ENCODE data around the gene ZKSCAN4. TPM values are rescaled to one million over a fixed set of nuclear protein-coding genes. Genes with fewer than 3 reads are reported as not detected.
A peak's percentile ranks its signal among the peaks of the same experiment; 100 is the strongest.

ZKSCAN4 gene
- polyA plus RNA-seq, 1 donor from 2014 or later, result 8.3 TPM

DNA sequence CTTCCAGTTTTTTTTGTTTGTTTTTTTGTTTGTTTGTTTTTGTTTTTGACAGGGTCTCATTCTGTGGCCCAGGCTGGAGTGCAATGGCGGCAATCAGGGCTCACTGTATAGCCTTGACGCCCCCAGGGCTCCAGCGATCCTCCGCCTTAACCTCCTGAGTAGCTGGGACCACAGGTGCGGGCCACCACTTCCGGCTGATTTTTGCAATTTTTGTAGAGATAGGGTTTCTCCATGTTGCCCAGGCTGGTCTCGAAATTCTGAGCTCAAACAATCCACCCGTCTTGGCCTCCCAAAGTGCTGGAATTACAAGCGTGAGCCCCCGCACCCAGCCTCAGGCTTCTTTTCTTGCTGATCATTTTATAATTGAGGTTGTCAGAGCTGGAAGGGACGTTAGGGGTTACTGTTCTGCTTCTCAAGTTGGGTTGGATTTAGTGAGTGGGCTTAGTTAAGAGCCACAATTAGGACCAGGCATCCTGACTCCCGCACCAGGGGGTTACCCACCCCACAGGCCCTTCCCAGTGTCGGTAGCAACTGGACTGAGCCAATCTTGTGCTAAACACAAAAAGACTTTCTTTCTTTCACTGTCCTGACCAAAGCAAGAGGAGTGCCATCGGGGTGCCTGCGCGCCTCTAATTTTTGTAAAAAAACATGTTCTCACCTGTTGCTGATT is 40.1 kb downstream of the ZKSCAN4 start:
- no peaks in the 10 kb centered on the region for H3K9me2 ChIP-seq (ENCODE audit: insufficient read depth, low read length)
- TF ChIP-seq POLR2AphosphoS5 (IDR thresholded peaks at IDR 0.05) (no peak), CTCF (IDR thresholded peaks at IDR 0.05; ENCODE audit: poor library complexity, severe bottlenecking) (no peak), REST (IDR thresholded peaks at IDR 0.05; ENCODE audit: borderline replicate concordance) (no peak), RAD21 (conservative IDR thresholded peaks at IDR 0.05) (no peak), EZH2 (IDR thresholded peaks at IDR 0.05; ENCODE audit: borderline replicate concordance, insufficient read depth, low read length, poor library complexity, severe bottlenecking) (no peak), SMC3 (conservative IDR thresholded peaks at IDR 0.05; ENCODE audit: poor library complexity) (no peak), MXI1 (conservative IDR thresholded peaks at IDR 0.05; ENCODE audit: poor library complexity, severe bottlenecking) (no peak), TAF1 (IDR thresholded peaks at IDR 0.05; ENCODE audit: low read depth) (no peak), EP300 (conservative IDR thresholded peaks at IDR 0.05; ENCODE audit: poor library complexity, severe bottlenecking) (no peak)
- H2AFZ ChIP-seq (ENCODE audit: low read depth, low read length), result no peak overlapping the region
- H3K79me2 ChIP-seq (replicated peaks; ENCODE audit: insufficient read depth, low read length), result no peaks in the 10 kb centered on the region
- H3F3A ChIP-seq (ENCODE audit: insufficient read depth, low read length, poor library complexity, severe bottlenecking), result no peaks in the 10 kb centered on the region
- no peaks in the 10 kb centered on the region for H3K36me3 ChIP-seq (ENCODE audit: insufficient read depth, low read length)
- H3K9ac ChIP-seq (ENCODE audit: low read length), result no peak overlapping the region
- no peaks in the 10 kb centered on the region for H3K9me3 ChIP-seq (ENCODE audit: low read length)
- no peak overlapping the region for H3K4me2 ChIP-seq (ENCODE audit: low read length)
- peaks cover 100% of the 10 kb centered on the region for H3K27me3 ChIP-seq (ENCODE audit: insufficient read depth, low read depth, low read length)
- H4K20me1 ChIP-seq (ENCODE audit: insufficient read depth), result no peaks in the 10 kb centered on the region
- H3K27ac ChIP-seq (ENCODE audit: low read length), result no peak overlapping the region
- H3K4me3 ChIP-seq (ENCODE audit: low read length), result peak overlapping the region; percentile 54

- H3K27ac ChIP-seq (ENCODE audit: low read length), result no peak overlapping the region
- H3K4me3 ChIP-seq (ENCODE audit: low read length), result no peak overlapping the region
- no peaks in the 10 kb centered on the region for H3K79me2 ChIP-seq (replicated peaks; ENCODE audit: insufficient read depth, low read length)
- H4K20me1 ChIP-seq (ENCODE audit: insufficient read depth), result no peaks in the 10 kb centered on the region
- no peak for TF ChIP-seq REST (IDR thresholded peaks at IDR 0.05; ENCODE audit: borderline replicate concordance)
- TF ChIP-seq MXI1 (conservative IDR thresholded peaks at IDR 0.05; ENCODE audit: poor library complexity, severe bottlenecking), result no peak
- no peak for TF ChIP-seq SMC3 (conservative IDR thresholded peaks at IDR 0.05; ENCODE audit: poor library complexity)
- TF ChIP-seq RAD21 (conservative IDR thresholded peaks at IDR 0.05), result no peak
- no peak for TF ChIP-seq CTCF (IDR thresholded peaks at IDR 0.05; ENCODE audit: poor library complexity, severe bottlenecking)
- H3K4me2 ChIP-seq (ENCODE audit: low read length), result no peak overlapping the region
- no peaks in the 10 kb centered on the region for H3K9me2 ChIP-seq (ENCODE audit: insufficient read depth, low read length)
- H3K27me3 ChIP-seq (ENCODE audit: insufficient read depth, low read depth, low read length), result peaks cover 100% of the 10 kb centered on the region
- H2AFZ ChIP-seq (ENCODE audit: low read depth, low read length), result no peak overlapping the region
- H3K9ac ChIP-seq (ENCODE audit: low read length), result no peak overlapping the region
- H3K36me3 ChIP-seq (ENCODE audit: insufficient read depth, low read length), result no peaks in the 10 kb centered on the region
- H3F3A ChIP-seq (ENCODE audit: insufficient read depth, low read length, poor library complexity, severe bottlenecking), result no peaks in the 10 kb centered on the region
- no peaks in the 10 kb centered on the region for H3K9me3 ChIP-seq (ENCODE audit: low read length)
Measured at GRCh38 chr6:28209753-28210535, 42.1 kb downstream of the ZKSCAN4 start.
